ENCODE results near the gene IRS4.

The IRS4 gene

GRCh38 chrX:108737754-108738153, 1.4 kb upstream of the IRS4 start:
- TF ChIP-seq FOXP2 (optimal IDR thresholded peaks at IDR 0.05; ENCODE audit: borderline replicate concordance, extremely low read depth, extremely low read length, insufficient read depth), result no peak
- no peak for TF ChIP-seq SIN3A (IDR thresholded peaks at IDR 0.05; ENCODE audit: borderline replicate concordance, insufficient read depth, low read length)
- no peak for TF ChIP-seq REST (IDR thresholded peaks at IDR 0.05; ENCODE audit: insufficient read depth in 1 of 2, low read depth in 2 of 2, low read length in 2 of 2)
- no peak for TF ChIP-seq POLR2AphosphoS5 (IDR thresholded peaks at IDR 0.05; ENCODE audit: low read depth, low read length)

DNA sequence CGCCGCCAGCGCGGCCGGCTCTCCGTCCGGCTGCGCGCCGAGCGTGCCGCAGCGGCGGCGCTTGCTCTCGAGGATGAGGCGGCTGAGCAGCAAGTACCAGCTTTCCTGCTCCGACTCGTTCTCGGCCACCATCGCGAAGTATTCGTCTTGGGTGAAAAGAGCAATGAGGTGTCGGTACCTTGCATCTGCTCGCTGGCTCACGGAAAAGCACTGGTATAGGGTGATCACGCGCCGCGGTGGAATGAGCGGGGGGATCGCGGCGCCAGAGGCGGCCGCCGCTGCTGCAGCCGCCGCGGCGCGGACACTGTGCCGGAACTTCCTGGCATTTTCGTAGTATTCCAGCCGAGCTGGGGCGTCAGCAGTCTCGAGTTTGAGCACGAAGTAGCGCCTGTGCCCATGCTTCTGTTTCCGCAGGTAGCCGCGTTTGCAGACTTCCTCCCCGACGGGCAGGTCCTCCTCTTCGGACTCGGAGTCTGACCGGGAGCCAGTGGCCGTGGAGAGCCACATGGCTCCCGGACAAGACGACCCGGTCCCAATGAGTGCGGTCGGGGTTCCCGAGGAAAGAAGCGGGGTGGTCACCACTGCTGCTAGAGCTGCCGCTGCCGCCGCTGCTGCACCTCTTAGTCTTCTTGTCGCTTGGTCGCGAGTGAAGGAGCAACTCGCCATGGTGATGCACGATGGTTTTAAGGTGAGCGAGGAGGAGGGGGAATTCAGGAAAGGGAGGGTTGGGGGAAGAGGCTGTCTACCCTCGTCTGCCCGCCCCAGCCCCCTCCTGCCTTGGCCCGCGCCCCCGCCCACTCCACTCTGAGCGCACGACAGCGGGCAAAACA, 469 bp downstream of the IRS4 start:
- TF ChIP-seq FOXP2 (optimal IDR thresholded peaks at IDR 0.05; ENCODE audit: borderline replicate concordance, extremely low read depth, extremely low read length, insufficient read depth), result no peak
- no peak for TF ChIP-seq REST (IDR thresholded peaks at IDR 0.05; ENCODE audit: insufficient read depth in 1 of 2, low read depth in 2 of 2, low read length in 2 of 2)
- no peak for TF ChIP-seq POLR2AphosphoS5 (IDR thresholded peaks at IDR 0.05; ENCODE audit: low read depth, low read length)
- TF ChIP-seq TAF1 (IDR thresholded peaks at IDR 0.05; ENCODE audit: borderline replicate concordance, insufficient read depth, low read length), result no peak
- TF ChIP-seq SIN3A (IDR thresholded peaks at IDR 0.05; ENCODE audit: borderline replicate concordance, insufficient read depth, low read length), result no peak

- no peak for TF ChIP-seq POLR2AphosphoS5 (IDR thresholded peaks at IDR 0.05; ENCODE audit: low read depth, low read length)
- TF ChIP-seq REST (IDR thresholded peaks at IDR 0.05; ENCODE audit: insufficient read depth in 1 of 2, low read depth in 2 of 2, low read length in 2 of 2), result no peak
- TF ChIP-seq SIN3A (IDR thresholded peaks at IDR 0.05; ENCODE audit: borderline replicate concordance, insufficient read depth, low read length), result no peak
- TF ChIP-seq FOXP2 (optimal IDR thresholded peaks at IDR 0.05; ENCODE audit: borderline replicate concordance, extremely low read depth, extremely low read length, insufficient read depth), result no peak
- TF ChIP-seq TAF1 (IDR thresholded peaks at IDR 0.05; ENCODE audit: borderline replicate concordance, insufficient read depth, low read length), result no peak
Measured at GRCh38 chrX:108735091-108735678, 1.2 kb downstream of the IRS4 start.

DNA sequence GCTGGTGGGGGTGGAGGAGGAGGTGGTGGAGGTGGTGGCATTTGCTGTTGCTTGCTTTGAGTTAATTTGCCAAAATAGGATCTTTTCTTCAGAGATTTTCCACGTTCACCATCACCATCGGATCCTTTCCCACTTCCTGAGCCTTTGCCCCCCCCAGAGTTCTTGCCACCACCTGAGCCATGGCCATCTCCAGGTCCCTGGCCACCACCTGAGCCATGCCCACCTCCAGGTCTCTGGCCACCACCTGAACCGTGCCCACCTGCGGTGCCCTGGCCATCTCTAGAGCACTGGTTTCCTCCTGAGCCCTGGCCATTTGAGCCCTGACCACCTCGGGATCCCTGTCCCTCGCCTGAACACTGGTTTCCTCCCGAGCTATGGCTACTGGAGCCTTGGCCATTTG, 1.9 kb downstream of the IRS4 start:
- TF ChIP-seq POLR2AphosphoS5 (IDR thresholded peaks at IDR 0.05; ENCODE audit: low read depth, low read length), result no peak
- no peak for TF ChIP-seq SIN3A (IDR thresholded peaks at IDR 0.05; ENCODE audit: borderline replicate concordance, insufficient read depth, low read length)
- no peak for TF ChIP-seq REST (IDR thresholded peaks at IDR 0.05; ENCODE audit: insufficient read depth in 1 of 2, low read depth in 2 of 2, low read length in 2 of 2)
- TF ChIP-seq TAF1 (IDR thresholded peaks at IDR 0.05; ENCODE audit: borderline replicate concordance, insufficient read depth, low read length), result no peak
- TF ChIP-seq FOXP2 (optimal IDR thresholded peaks at IDR 0.05; ENCODE audit: borderline replicate concordance, extremely low read depth, extremely low read length, insufficient read depth), result no peak
